B cell (primary cell): ENCODE results near the gene SCRN3. TPM values are rescaled to one million over a fixed set of nuclear protein-coding genes. Genes with fewer than 3 reads are reported as not detected.

Experiments used
- ATAC-seq: fragments of 200-7000 bp; cut with Tn5 transposase; one replicate; pipeline ENCODE4 v1.10.0; 2021; ENCODE audit warnings: low read depth, mild to moderate bottlenecking, moderate number of reproducible peaks, moderate library complexity
- CTCF ChIA-PET: fragments of 350-600 bp; sonication (Branson Sonifier 250); formaldehyde crosslinking; loops from one replicate; lab custom pipeline; 2021; ENCODE audit warnings: antibody characterized with exemption, inconsistent platforms; lab: Charles Lee
- POLR2A ChIA-PET: fragments of 350-600 bp; sonication (Branson Sonifier 250); formaldehyde crosslinking; loops from one replicate; lab custom pipeline; 2021; ENCODE audit warnings: antibody characterized with exemption; lab: Charles Lee
- DNase-seq: peaks from one replicate; pipeline ENCODE4 v3.0.0; 2013
- H2AFZ ChIP-seq: 2 replicates; pipeline ENCODE4 v1.6.1; 2012; ENCODE audit warnings: mild to moderate bottlenecking, low read depth, low read length; ENCODE audit not compliant: insufficient read depth, poor library complexity, severe bottlenecking
- H3K27ac ChIP-seq, 2 donors: 1 replicate in 1 of 2; 2 replicates in 1 of 2; pipeline ENCODE4 v1.5.1; 2012 to 2013; ENCODE audit warnings: low read length in 2 of 2, mild to moderate bottlenecking in 2 of 2, moderate library complexity in 1 of 2
- H3K27me3 ChIP-seq, 4 experiments: fragments of 200-600 bp in 1 of 4; sonication (generic) in 1 of 4; replicated peaks in 1 of 4; 1 replicate in 2 of 4; 2 replicates in 2 of 4; pipeline versions ENCODE4 v1.6.1 to v1.7.0; 2013 to 2016; ENCODE audit warnings: low read length in 3 of 4, mild to moderate bottlenecking in 2 of 4, mixed read lengths in 1 of 4, moderate library complexity in 1 of 4; ENCODE audit not compliant: insufficient read depth in 4 of 4, control insufficient read depth in 3 of 4; ENCODE audit errors: control extremely low read depth in 1 of 4
- H3K36me3 ChIP-seq, 2 experiments: replicated peaks in 1 of 2; 1 replicate in 1 of 2; 2 replicates in 1 of 2; pipeline versions ENCODE4 v1.6.1 to v1.7.1; 2013; ENCODE audit warnings: low read length in 1 of 2; ENCODE audit not compliant: insufficient read depth in 2 of 2, control insufficient read depth in 1 of 2; ENCODE audit errors: control extremely low read depth in 1 of 2, extremely low read depth in 1 of 2
- H3K4me1 ChIP-seq, 2 donors: fragments of 200-600 bp in 1 of 2; sonication (generic) in 1 of 2; 1 replicate in 1 of 2; 2 replicates in 1 of 2; pipeline versions ENCODE4 v1.5.1 to v1.6.1; 2013 to 2017; ENCODE audit warnings: low read length in 2 of 2; ENCODE audit not compliant: control insufficient read depth in 2 of 2, insufficient read depth in 2 of 2
- H3K4me2 ChIP-seq: replicated peaks from 2 replicates; pipeline ENCODE3; 2012; ENCODE audit warnings: mild to moderate bottlenecking, low read depth, low read length; ENCODE audit not compliant: poor library complexity, severe bottlenecking
- H3K4me3 ChIP-seq, 5 experiments: fragments of 200-600 bp in 1 of 5; sonication (generic) in 1 of 5; 1 replicate in 3 of 5; 2 replicates in 2 of 5; pipeline versions ENCODE4 v1.5.1 to v1.7.0; 2011 to 2016; ENCODE audit warnings: low read length in 4 of 5, mild to moderate bottlenecking in 4 of 5, low read depth in 2 of 5, control low read depth in 1 of 5, moderate library complexity in 1 of 5; ENCODE audit not compliant: insufficient read depth in 1 of 5; ENCODE audit errors: control extremely low read depth in 1 of 5, extremely low read depth in 1 of 5
- H3K79me2 ChIP-seq: fragments of 200-600 bp; sonication (generic); one replicate; pipeline ENCODE4 v1.6.0; 2016; ENCODE audit warnings: low read length; ENCODE audit not compliant: control insufficient read depth, insufficient read depth
- H3K9ac ChIP-seq: fragments of 200-600 bp; sonication (generic); 2 replicates; pipeline ENCODE4 v1.6.1; 2017; ENCODE audit warnings: mild to moderate bottlenecking, low read length, moderate library complexity
- H3K9me3 ChIP-seq, 3 donors: one replicate each; pipeline versions ENCODE4 v1.6.1 to v1.7.1; 2013; ENCODE audit warnings: low read length in 2 of 3; ENCODE audit not compliant: control insufficient read depth in 2 of 3, insufficient read depth in 1 of 3; ENCODE audit errors: control extremely low read depth in 1 of 3
- H4K20me1 ChIP-seq: 2 replicates; pipeline ENCODE4 v1.6.0; 2012; ENCODE audit warnings: mild to moderate bottlenecking, low read length; ENCODE audit not compliant: insufficient read depth, control insufficient read depth, poor library complexity, severe bottlenecking
- H3K27ac Mint-ChIP-seq: one replicate; pipeline ENCODE4 v1.8.0; 2021; ENCODE audit warnings: mixed read lengths
- H3K27me3 Mint-ChIP-seq: one replicate; pipeline ENCODE4 v1.8.0; 2021; ENCODE audit warnings: mixed read lengths
- H3K4me1 Mint-ChIP-seq: one replicate; pipeline ENCODE4 v1.8.0; 2021; ENCODE audit warnings: mixed read lengths
- H3K4me3 Mint-ChIP-seq: one replicate; pipeline ENCODE4 v1.8.0; 2021; ENCODE audit warnings: mixed read lengths
- H3K9me3 Mint-ChIP-seq: one replicate; pipeline ENCODE4 v1.8.0; 2022; ENCODE audit warnings: mixed read lengths; ENCODE audit not compliant: insufficient read depth
- CTCF ChIP-seq: fragments of 200-600 bp; IDR thresholded peaks from one replicate; pipeline ENCODE4 v1.8.0; 2022; ENCODE audit warnings: antibody characterized with exemption, mild to moderate bottlenecking
- EZH2 ChIP-seq: IDR thresholded peaks from 2 replicates; pipeline ENCODE4 v1.6.1; 2012; ENCODE audit warnings: borderline replicate concordance, low read depth, mild to moderate bottlenecking, moderate library complexity, low read length; ENCODE audit not compliant: insufficient read depth, poor library complexity, severe bottlenecking
- WGBS: methylation state at CpG from one replicate; pipeline ENCODE4 v1.1.5; 2013; ENCODE audit warnings: missing lambda C conversion rate; ENCODE audit not compliant: insufficient coverage; 5-methylcytosine and 5-hydroxymethylcytosine counted together
- intact Hi-C: fragments of 100-400 bp; cut with micrococcal nuclease; formaldehyde crosslinking; loops from one replicate; pipeline ENCODE4 v1.10.0; 2022
- polyA plus RNA-seq: library from polyadenylated mRNA; depleted of rRNA; stranded (reverse); fragments of >200 nt; gene quantifications from 2 replicates; pipeline ENCODE4 v1.2.3, GENCODE V29; 2012
- total RNA-seq, 2 donors: library from RNA; stranded (reverse); fragments of 120-200 nt in 1 of 2; gene quantifications; 1 replicate in 1 of 2; 2 replicates in 1 of 2; pipeline versions ENCODE4 v1.2.3 to v1.2.4, GENCODE V29; 2013 to 2022

Gene SCRN3
- total and polyA plus RNA-seq, 2 donors (not counting 1 experiment from before 2014, with no cell fraction given): 9.8 to 21.6 TPM

DNA sequence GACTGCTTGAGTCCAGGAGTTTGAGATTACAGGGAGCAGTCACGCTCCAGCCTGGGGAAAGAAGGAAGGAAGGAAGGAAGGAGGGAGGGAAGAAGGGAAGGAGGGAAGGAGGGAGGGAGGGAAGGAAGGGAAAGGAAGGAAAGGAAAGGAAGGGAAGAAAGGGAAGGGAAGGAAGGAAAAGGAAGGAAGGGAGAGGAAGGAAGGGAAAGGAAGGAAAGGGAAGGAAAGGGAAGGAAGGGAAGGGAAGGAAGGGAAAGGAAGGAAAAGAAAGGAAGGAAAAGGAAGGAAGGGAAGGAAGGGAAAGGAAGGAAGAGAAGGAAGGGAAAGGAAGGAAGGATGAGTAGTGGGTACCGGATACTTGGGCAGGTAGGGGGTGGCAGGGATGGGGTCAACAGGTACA lies 59.0 kb downstream of the SCRN3 start:
- Histone ChIP-seq H3K27me3 (no peaks in the 10 kb centered on the region), H3K4me3 (no peak overlapping the region), H3K79me2 (no peaks in the 10 kb centered on the region), H3K9me3 (peaks cover 0 to 4% (median 0%) of the 10 kb centered on the region in 3 donors), H3K9ac (no peak overlapping the region), H3K36me3 (peaks cover 0 to 2% of the 10 kb centered on the region in 2 experiments), H3K27ac (no peak overlapping the region), H3K4me2 (no peak overlapping the region), H4K20me1 (no peaks in the 10 kb centered on the region), H2AFZ (no peak overlapping the region), H3K4me1 (peaks cover 8 to 10% of the 10 kb centered on the region in 2 donors)
- intact Hi-C loops: no loop called here
- Mint-ChIP-seq H3K27me3 (no peaks in the 10 kb centered on the region), H3K4me1 (peaks cover 10% of the 10 kb centered on the region), H3K4me3 (no peak overlapping the region), H3K27ac (no peak overlapping the region), H3K9me3 (no peaks in the 10 kb centered on the region)
- ChIA-PET POLR2A (no interaction called here), CTCF (interaction anchor here (1.1 to 1.4 kb wide), 2 partner anchors 9 to 294 kb away, joined by 3 to 6 read pairs; no protein-coding TSS in a partner anchor)
- ATAC-seq (no peak), DNase-seq (no peak)
- WGBS: 88% methylated on average over 1 of the region's 2 CpGs
- TF ChIP-seq CTCF (no peak), EZH2 (no peak)

DNA sequence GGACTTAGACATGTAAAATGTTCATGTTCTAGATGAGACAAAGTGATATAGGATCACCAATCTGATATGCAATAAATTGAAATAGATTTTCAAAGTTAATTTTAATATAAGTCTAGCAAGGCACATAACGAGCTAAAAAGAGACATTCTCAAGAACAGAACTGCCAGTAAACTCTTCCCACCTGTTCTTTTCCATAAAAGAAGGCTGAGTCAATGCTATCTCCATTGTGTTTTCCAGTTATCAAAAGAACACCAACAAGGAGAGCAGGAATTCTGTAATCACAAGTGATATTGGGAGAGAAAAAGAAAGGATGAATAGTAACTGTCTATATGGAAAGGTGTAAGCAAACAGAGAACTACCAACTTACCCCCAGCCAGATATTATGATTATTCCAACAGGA lies 65.7 kb downstream of the SCRN3 start:
- no peak for DNase-seq
- H2AFZ ChIP-seq: no peak overlapping the region
- no peaks in the 10 kb centered on the region for H3K27me3 Mint-ChIP-seq
- H4K20me1 ChIP-seq: no peaks in the 10 kb centered on the region
- no peaks in the 10 kb centered on the region for H3K4me1 ChIP-seq
- H3K4me3 Mint-ChIP-seq: no peak overlapping the region
- no peak overlapping the region for H3K4me3 ChIP-seq
- no peak overlapping the region for H3K27ac ChIP-seq
- intact Hi-C loops: no loop called here
- no CpG with 5 or more reads among the region's 1 CpG for WGBS
- TF ChIP-seq CTCF (no peak), EZH2 (no peak)
- no peak overlapping the region for H3K9ac ChIP-seq
- H3K79me2 ChIP-seq: no peaks in the 10 kb centered on the region
- no peak overlapping the region for H3K27ac Mint-ChIP-seq
- ChIA-PET POLR2A (no interaction called here), CTCF (interaction anchor here (0.8 to 5.9 kb wide), 17 partner anchors 10 to 237 kb away, joined by 3 to 194 read pairs (median 14); partner anchors contain the start of genes GPR155 and SCRN3)
- no peak for ATAC-seq
- H3K9me3 ChIP-seq: no peaks in the 10 kb centered on the region
- no peaks in the 10 kb centered on the region for H3K27me3 ChIP-seq
- peaks cover 0 to 2% of the 10 kb centered on the region in 2 experiments for H3K36me3 ChIP-seq
- H3K4me1 Mint-ChIP-seq: no peaks in the 10 kb centered on the region
- H3K4me2 ChIP-seq: no peak overlapping the region
- no peaks in the 10 kb centered on the region for H3K9me3 Mint-ChIP-seq
